Neural progenitor cell (in vitro differentiated cells): ENCODE measurements around the gene MXRA8. TPM values are rescaled to one million over a fixed set of nuclear protein-coding genes. Genes with fewer than 3 reads are reported as not detected.
"Not testable (repeated sequence)": the region's sequence is repeated elsewhere in the genome, so short reads cannot be mapped to it uniquely, and the experiment has no call there.

Source experiments
- DNase-seq: peaks from one replicate; pipeline ENCODE4 v3.0.0-alpha.2; 2016; ENCODE audit warnings: low spot score
- H2AFZ ChIP-seq: fragments of 200-600 bp; sonication (generic); replicated peaks from 2 replicates; pipeline ENCODE4 v1.6.1; 2016; ENCODE audit warnings: antibody characterized with exemption
- H3F3A ChIP-seq: fragments of 200-600 bp; sonication (generic); 2 replicates; pipeline ENCODE4 v1.6.1; 2016; ENCODE audit warnings: antibody characterized with exemption, low read depth
- H3K27ac ChIP-seq: fragments of 200-600 bp; sonication (generic); 2 replicates; pipeline ENCODE4 v1.5.1; 2016; ENCODE audit warnings: mild to moderate bottlenecking
- H3K27me3 ChIP-seq: fragments of 200-600 bp; sonication (generic); 2 replicates; pipeline ENCODE4 v1.6.1; 2016; ENCODE audit warnings: mild to moderate bottlenecking, moderate library complexity
- H3K36me3 ChIP-seq: fragments of 200-600 bp; sonication (generic); 2 replicates; pipeline ENCODE4 v1.5.1; 2016
- H3K4me1 ChIP-seq: fragments of 200-600 bp; sonication (generic); 2 replicates; pipeline ENCODE4 v1.6.1; 2016; ENCODE audit warnings: mixed run types
- H3K4me2 ChIP-seq: fragments of 200-600 bp; sonication (generic); 2 replicates; pipeline ENCODE4 v1.6.1; 2016
- H3K4me3 ChIP-seq: fragments of 200-600 bp; sonication (generic); 2 replicates; pipeline ENCODE4 v1.5.1; 2016
- H3K79me2 ChIP-seq: fragments of 200-600 bp; sonication (generic); 2 replicates; pipeline ENCODE4 v1.6.1; 2016; ENCODE audit warnings: low read depth
- H3K9ac ChIP-seq: fragments of 200-600 bp; sonication (generic); 2 replicates; pipeline ENCODE4 v1.6.1; 2016
- H3K9me3 ChIP-seq: fragments of 200-600 bp; sonication (generic); 2 replicates; pipeline ENCODE4 v1.5.1; 2016; ENCODE audit warnings: low read depth
- H4K20me1 ChIP-seq: fragments of 200-600 bp; sonication (generic); 2 replicates; pipeline ENCODE4 v1.6.1; 2016; ENCODE audit warnings: low read depth
- H3K27ac Mint-ChIP-seq: 3 replicates; pipeline ENCODE4 v1.8.0; 2021; ENCODE audit warnings: mixed read lengths
- H3K27me3 Mint-ChIP-seq: 2 replicates; pipeline ENCODE4 v1.8.0; 2022; ENCODE audit warnings: low read depth, mild to moderate bottlenecking, inconsistent platforms, moderate library complexity, mixed read lengths; ENCODE audit not compliant: insufficient read depth
- H3K36me3 Mint-ChIP-seq: 3 replicates; pipeline ENCODE4 v1.8.0; 2021; ENCODE audit warnings: mixed read lengths
- H3K4me1 Mint-ChIP-seq: 3 replicates; pipeline ENCODE4 v1.8.0; 2021; ENCODE audit warnings: mixed read lengths
- H3K4me3 Mint-ChIP-seq: 3 replicates; pipeline ENCODE4 v1.8.0; 2021; ENCODE audit warnings: mild to moderate bottlenecking, moderate library complexity, mixed read lengths
- H3K9me3 Mint-ChIP-seq: 3 replicates; pipeline ENCODE4 v1.8.0; 2020; ENCODE audit warnings: mixed read lengths
- CTCF ChIP-seq: fragments of 200-600 bp; sonication (generic); IDR thresholded peaks from 2 replicates; pipeline ENCODE4 v1.5.1; 2017; ENCODE audit warnings: antibody characterized with exemption, mild to moderate bottlenecking
- EZH2 ChIP-seq: fragments of 200-600 bp; sonication (generic); IDR thresholded peaks from 2 replicates; pipeline ENCODE4 v1.6.1; 2017; ENCODE audit warnings: antibody characterized with exemption, mild to moderate bottlenecking, moderate library complexity
- EZH2phosphoT487 ChIP-seq: fragments of 200-600 bp; sonication (generic); IDR thresholded peaks from 2 replicates; pipeline ENCODE4 v1.6.1; 2017; ENCODE audit warnings: antibody characterized with exemption
- total RNA-seq: library from RNA; depleted of rRNA; stranded (reverse); fragments of >200 nt; gene quantifications from 2 replicates; pipeline ENCODE4 v1.2.3, GENCODE V29; 2015; ENCODE audit warnings: low replicate concordance

MXRA8 gene
- total RNA-seq, 1 donor from 2014 or later = 6.8 TPM

GRCh38 chr1:1317420-1317819 lies 40.9 kb downstream of the MXRA8 start:
- Histone ChIP-seq H3K36me3 (no peaks in the 10 kb centered on the region), H3F3A (peaks cover 14% of the 10 kb centered on the region), H3K4me1 (peaks cover 7% of the 10 kb centered on the region), H4K20me1 (peaks cover 82% of the 10 kb centered on the region), H3K27me3 (no peaks in the 10 kb centered on the region), H2AFZ (no peak overlapping the region), H3K79me2 (peaks cover 64% of the 10 kb centered on the region), H3K4me3 (no peak overlapping the region), H3K9ac (no peak overlapping the region), H3K27ac (no peak overlapping the region), H3K9me3 (no peaks in the 10 kb centered on the region), H3K4me2 (no peak overlapping the region)
- H3K4me1 Mint-ChIP-seq = peaks cover 10% of the 10 kb centered on the region
- H3K27me3 Mint-ChIP-seq = peaks cover 12% of the 10 kb centered on the region
- DNase-seq = no peak
- no peaks in the 10 kb centered on the region for H3K9me3 Mint-ChIP-seq
- no peak overlapping the region for H3K4me3 Mint-ChIP-seq
- no peak overlapping the region for H3K27ac Mint-ChIP-seq
- TF ChIP-seq EZH2phosphoT487 (no peak), EZH2 (no peak), CTCF (no peak)
- H3K36me3 Mint-ChIP-seq = peaks cover 11% of the 10 kb centered on the region

GRCh38 chr1:1316199-1316598 lies 42.2 kb downstream of the MXRA8 start:
- H3K79me2 ChIP-seq = peaks cover 52% of the 10 kb centered on the region
- H3K4me2 ChIP-seq = peak overlapping the region; percentile 45

DNA sequence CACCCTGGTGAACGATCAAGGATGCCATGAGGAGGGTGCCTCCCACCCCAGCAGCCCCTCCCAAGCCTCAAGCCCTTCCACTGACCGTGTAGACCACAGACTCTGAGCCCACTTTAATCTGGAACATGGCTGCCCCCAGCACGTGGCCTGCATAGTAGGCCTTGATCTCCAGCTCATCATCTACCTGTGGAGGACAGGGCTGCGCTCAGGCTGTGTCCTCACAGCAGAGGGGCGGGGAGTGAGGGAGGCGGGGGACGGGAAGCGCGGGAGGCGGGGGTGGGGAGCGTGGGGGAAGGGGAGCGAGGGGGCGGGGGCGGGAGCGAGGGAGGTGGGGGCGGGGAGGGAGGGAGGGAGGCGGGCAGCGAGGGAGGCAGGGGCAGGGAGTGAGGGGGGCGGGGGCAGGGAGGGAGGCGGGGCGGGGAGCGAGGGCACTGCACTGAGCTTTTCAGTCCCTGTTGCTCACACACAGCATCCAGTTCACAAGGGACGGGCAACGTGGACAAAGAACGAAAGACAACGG lies 42.9 kb downstream of the MXRA8 start:
- Mint-ChIP-seq H3K36me3 (peaks cover 11% of the 10 kb centered on the region), H3K9me3 (no peaks in the 10 kb centered on the region), H3K4me1 (peaks cover 6% of the 10 kb centered on the region), H3K27me3 (peaks cover 12% of the 10 kb centered on the region), H3K4me3 (peak overlapping the region; percentile 13), H3K27ac (no peak overlapping the region)
- Histone ChIP-seq H3K4me1 (peaks cover 7% of the 10 kb centered on the region), H2AFZ (no peak overlapping the region), H4K20me1 (peaks cover 71% of the 10 kb centered on the region), H3K4me2 (peak overlapping the region; percentile 45), H3K79me2 (peaks cover 45% of the 10 kb centered on the region), H3K27ac (no peak overlapping the region), H3K27me3 (no peaks in the 10 kb centered on the region), H3K9ac (no peak overlapping the region), H3K9me3 (no peaks in the 10 kb centered on the region), H3K36me3 (no peaks in the 10 kb centered on the region), H3F3A (peaks cover 14% of the 10 kb centered on the region), H3K4me3 (no peak overlapping the region)
- DNase-seq = peak; percentile 43
- TF ChIP-seq EZH2 (no peak), CTCF (no peak), EZH2phosphoT487 (no peak)

More at GRCh38 chr1:1316199-1316598, 42.2 kb downstream of the MXRA8 start:
- Histone ChIP-seq H3F3A (peaks cover 14% of the 10 kb centered on the region), H4K20me1 (peaks cover 78% of the 10 kb centered on the region)
- H3K4me3 Mint-ChIP-seq, DNase-seq, H3K9me3 Mint-ChIP-seq, H3K9me3 ChIP-seq, H3K4me1 Mint-ChIP-seq, H3K27ac ChIP-seq, H3K9ac ChIP-seq, H3K27ac Mint-ChIP-seq, H3K36me3 ChIP-seq, H3K4me3 ChIP-seq, H2AFZ ChIP-seq, H3K4me1 ChIP-seq, H3K27me3 ChIP-seq: not testable (repeated sequence)
- peaks cover 12% of the 10 kb centered on the region for H3K27me3 Mint-ChIP-seq
- peaks cover 11% of the 10 kb centered on the region for H3K36me3 Mint-ChIP-seq

DNA sequence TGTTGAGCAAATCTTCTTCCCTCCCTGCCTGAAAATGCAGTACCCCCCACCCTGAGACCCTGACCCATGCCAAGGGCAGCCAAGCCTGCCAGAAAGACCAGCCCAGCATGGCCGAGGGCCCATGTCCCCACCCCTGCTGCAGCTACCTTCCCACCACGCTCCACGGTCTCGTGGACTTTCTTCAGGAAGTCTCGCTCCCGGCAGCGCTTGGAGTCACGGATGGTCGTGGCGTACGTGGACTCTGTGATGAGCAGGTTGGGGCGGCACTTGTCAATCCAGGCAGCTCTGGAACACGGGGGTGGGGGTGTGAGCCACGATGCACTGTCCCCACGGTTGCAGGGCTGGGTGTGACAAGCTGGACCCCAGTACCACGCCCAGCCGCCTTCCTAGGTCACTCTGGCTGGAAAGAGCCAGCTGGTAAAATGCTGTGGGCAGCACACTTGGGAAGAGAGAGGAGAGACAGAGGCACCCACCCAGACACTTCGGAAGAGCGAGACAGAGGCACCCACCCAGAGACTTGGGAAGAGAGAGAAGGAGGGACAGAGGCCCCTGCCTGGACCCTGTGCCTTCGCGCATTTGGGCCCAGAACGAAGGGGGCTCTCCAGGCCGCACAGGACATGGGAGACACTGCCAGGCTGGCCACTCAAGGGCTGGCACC lies 43.5 kb downstream of the MXRA8 start:
- Mint-ChIP-seq H3K36me3 (peaks cover 11% of the 10 kb centered on the region), H3K4me1 (peaks cover 6% of the 10 kb centered on the region), H3K27me3 (peaks cover 9% of the 10 kb centered on the region), H3K4me3 (no peak overlapping the region), H3K27ac (no peak overlapping the region), H3K9me3 (no peaks in the 10 kb centered on the region)
- Histone ChIP-seq H3F3A (peaks cover 16% of the 10 kb centered on the region), H3K27me3 (no peaks in the 10 kb centered on the region), H3K79me2 (peaks cover 38% of the 10 kb centered on the region), H3K27ac (no peak overlapping the region), H3K36me3 (no peaks in the 10 kb centered on the region), H3K4me2 (no peak overlapping the region), H3K9me3 (no peaks in the 10 kb centered on the region), H3K4me3 (no peak overlapping the region), H2AFZ (no peak overlapping the region), H4K20me1 (peaks cover 70% of the 10 kb centered on the region), H3K4me1 (peaks cover 7% of the 10 kb centered on the region), H3K9ac (no peak overlapping the region)
- no peak for DNase-seq
- TF ChIP-seq EZH2phosphoT487 = no peak
- no peak for TF ChIP-seq CTCF
- TF ChIP-seq EZH2 = no peak
